Natural killer cell treated with Interleukin-12 subunit alpha and Interleukin-12 subunit beta and Interleukin-15 and Interleukin-18, amount 100 ng/mL, for 72 hours (primary cell): Measurements from ENCODE around the gene GANAB. TPM values are rescaled to one million over a fixed set of nuclear protein-coding genes. Genes with fewer than 3 reads are reported as not detected.
"Not testable (repeated sequence)": the region's sequence is repeated elsewhere in the genome, so short reads cannot be mapped to it uniquely, and the experiment has no call there.

ENCODE experiments used
- ATAC-seq, 2 donors: fragments of 150-1000 bp; cut with Tn5 transposase in 1 of 2; sonication (Bioruptor Pico), chemical (Tn5 transposase) in 1 of 2; 2 replicates each; pipeline ENCODE4 v1.10.0; 2021
- DNase-seq: peaks from one replicate; pipeline ENCODE4 v3.0.0; 2022; ENCODE audit warnings: low spot score
- H3K27ac Mint-ChIP-seq, 2 donors: 1 replicate in 1 of 2; 2 replicates in 1 of 2; pipeline ENCODE4 v1.8.0; 2022; ENCODE audit warnings: mixed read lengths in 2 of 2, mild to moderate bottlenecking in 1 of 2, moderate library complexity in 1 of 2
- H3K27me3 Mint-ChIP-seq, 2 donors: 1 replicate in 1 of 2; 2 replicates in 1 of 2; pipeline ENCODE4 v1.8.0; 2022; ENCODE audit warnings: mixed read lengths in 2 of 2
- H3K36me3 Mint-ChIP-seq: one replicate; pipeline ENCODE4 v1.8.0; 2022; ENCODE audit warnings: mixed read lengths
- H3K4me1 Mint-ChIP-seq, 2 donors: 1 replicate in 1 of 2; 2 replicates in 1 of 2; pipeline ENCODE4 v1.8.0; 2022; ENCODE audit warnings: low read depth in 2 of 2, mixed read lengths in 2 of 2, mild to moderate bottlenecking in 1 of 2
- H3K4me3 Mint-ChIP-seq: one replicate; pipeline ENCODE4 v1.8.0; 2022; ENCODE audit warnings: mixed read lengths
- H3K9me3 Mint-ChIP-seq: 2 replicates; pipeline ENCODE4 v1.8.0; 2022; ENCODE audit warnings: mixed read lengths
- total RNA-seq, 2 donors: library from RNA; stranded (reverse); gene quantifications; one replicate each; pipeline ENCODE4 v1.2.3, GENCODE V29; 2022

GANAB gene
- total RNA-seq, 2 donors from 2014 or later = 269 to 297 TPM

DNA sequence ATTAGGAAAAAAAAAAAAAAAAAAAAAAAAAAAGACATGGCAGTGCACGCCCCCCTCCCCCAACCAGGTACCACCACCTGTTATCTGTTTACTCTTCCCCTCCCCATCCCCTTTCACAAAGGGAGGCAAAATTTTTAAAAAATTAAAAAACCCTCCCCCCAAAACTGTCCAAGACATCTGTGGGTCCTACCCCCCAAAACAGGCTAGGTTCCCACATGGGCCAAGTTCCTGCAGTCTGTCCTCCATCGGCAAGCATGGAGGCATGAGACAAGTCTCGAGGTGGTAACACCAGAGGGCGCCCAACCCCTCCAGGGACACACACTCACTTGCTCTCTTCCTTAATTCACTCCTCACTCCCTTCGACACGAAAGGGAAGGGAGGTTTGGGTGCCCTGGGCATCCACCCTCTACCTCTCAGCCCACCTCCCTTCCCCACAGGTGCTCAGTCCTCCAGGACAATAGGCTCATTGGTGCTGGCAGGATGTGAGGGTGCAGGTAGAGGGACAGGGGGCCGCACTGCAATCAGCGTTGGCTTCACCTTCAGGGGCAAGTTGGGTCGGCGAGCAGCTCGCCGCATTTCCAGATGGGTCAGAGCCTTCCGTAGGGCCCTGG lies 52.9 kb downstream of the GANAB start:
- ATAC-seq (no peak), DNase-seq (peak; percentile 73)
- Mint-ChIP-seq H3K27me3 (no peaks in the 10 kb centered on the region), H3K27ac (peak overlapping the region; percentile 94 to 96), H3K9me3 (no peaks in the 10 kb centered on the region), H3K4me3 (peak overlapping the region; percentile 77), H3K36me3 (peaks cover 27% of the 10 kb centered on the region), H3K4me1 (peaks cover 36 to 59% of the 10 kb centered on the region in 2 donors)

DNA sequence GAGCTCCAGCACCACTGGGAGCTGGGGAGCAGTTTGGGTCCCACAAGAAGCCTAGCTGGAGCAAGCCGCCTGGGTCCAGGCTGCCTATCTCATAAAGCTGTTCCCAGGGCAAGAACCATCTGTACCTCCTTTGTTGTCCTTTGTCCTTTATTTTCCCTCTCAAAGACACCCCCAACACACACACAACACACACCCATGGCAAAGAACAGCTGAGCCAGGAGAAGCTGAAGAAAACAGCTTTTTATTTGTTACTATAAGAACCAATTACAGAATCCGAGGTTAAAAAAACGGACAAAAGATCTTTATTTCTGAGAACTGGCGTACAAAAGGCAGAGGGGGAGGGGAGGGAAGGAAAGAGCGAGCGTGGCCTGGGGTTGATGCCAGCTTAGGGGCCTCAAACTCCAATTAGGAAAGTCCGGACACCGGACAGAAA lies 53.4 kb downstream of the GANAB start:
- Mint-ChIP-seq H3K9me3 (no peaks in the 10 kb centered on the region), H3K4me1 (peaks cover 30 to 53% of the 10 kb centered on the region in 2 donors), H3K27me3 (no peaks in the 10 kb centered on the region), H3K36me3 (peaks cover 23% of the 10 kb centered on the region), H3K4me3 (peak overlapping the region; percentile 98), H3K27ac (peak overlapping the region; percentile 94 to 96)
- no peak for DNase-seq
- ATAC-seq = no peak

DNA sequence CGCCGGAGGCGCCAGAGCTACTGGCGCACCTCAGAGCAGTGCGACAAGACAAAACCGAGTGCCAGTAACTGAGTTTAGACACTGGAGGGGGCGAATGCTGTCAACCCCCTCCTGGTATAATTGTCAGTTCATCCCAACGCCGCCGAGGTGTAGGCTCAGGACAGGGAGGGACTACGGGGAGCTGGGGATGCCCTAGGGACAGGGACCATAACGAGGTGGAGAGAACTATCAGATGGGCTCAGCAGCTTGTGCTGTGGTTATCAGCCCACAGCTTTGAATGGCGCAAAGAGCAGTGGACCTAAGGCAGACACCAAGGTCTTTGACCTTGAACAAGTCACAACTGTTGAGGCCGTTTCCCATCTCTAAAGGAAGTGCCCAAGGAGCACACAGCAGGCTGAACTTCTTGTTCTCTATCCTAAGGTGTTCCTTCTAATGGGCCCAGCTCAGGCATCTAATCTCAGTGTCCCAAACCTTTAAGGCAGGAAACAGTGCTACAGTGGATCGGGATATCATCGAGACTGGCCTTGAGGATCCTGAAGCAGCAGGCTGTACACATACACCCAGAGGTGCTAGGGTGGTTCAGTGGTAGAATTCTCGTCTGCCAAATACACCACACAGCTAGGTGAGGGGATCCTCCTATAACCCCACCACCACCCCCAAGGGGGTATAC lies 54.1 kb downstream of the GANAB start:
- Mint-ChIP-seq H3K27me3 (no peaks in the 10 kb centered on the region), H3K4me1 (peaks cover 24 to 46% of the 10 kb centered on the region in 2 donors), H3K9me3 (no peaks in the 10 kb centered on the region), H3K36me3 (peaks cover 16% of the 10 kb centered on the region), H3K4me3 (peak overlapping the region; percentile 98), H3K27ac (peak overlapping the region; percentile 94 to 96)
- DNase-seq (no peak), ATAC-seq (no peak)

DNA sequence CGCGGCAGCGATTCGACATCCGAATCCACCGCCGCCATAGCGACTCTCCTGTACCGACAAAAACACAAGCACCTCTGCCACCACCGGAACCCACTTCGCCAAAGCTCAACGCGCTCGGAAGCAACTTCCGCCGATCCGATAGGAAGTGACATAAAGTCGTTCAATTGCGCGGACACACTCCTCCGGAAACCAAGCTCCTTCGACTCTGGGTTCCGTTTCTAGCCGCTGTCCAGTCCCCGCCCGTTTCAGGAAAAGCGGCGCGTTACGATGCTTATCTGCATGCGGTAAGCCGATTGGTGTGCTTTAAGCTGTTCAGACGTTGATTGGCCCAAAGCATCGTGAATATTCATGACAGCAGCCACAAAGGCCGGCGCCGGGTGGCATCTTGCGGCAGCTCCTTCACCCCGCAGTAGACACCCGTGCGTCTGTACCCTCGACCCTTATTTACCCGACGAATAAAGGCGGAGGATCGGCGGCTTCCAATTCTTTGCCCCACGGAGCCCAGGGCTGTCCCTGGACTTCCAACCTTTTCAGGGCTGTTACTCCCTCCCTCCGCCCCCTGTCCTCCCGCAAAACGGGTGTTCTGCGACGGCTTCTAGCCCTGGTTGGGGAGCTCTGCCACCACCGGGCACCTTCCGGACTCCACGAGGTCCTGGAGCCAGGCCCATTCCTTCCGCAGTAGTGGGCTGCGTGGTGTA lies 54.8 kb downstream of the GANAB start, which contains the start of gene TUT1:
TUT1 (minus strand) TSS at position 76 of the 698 bp plus-strand sequence; CDS start at position 38, 38 bp downstream.
- ATAC-seq = peak; percentile 96
- DNase-seq = peak; percentile 97
- Mint-ChIP-seq H3K4me3 (peak within 1 kb of the TSS; percentile 98), H3K4me1 (peaks cover 21 to 42% of the 10 kb centered on the region in 2 donors), H3K9me3 (no peaks in the 10 kb centered on the region), H3K27me3 (no peaks in the 10 kb centered on the region), H3K36me3 (peaks cover 13% of the 10 kb centered on the region), H3K27ac (peak within 1 kb of the TSS; percentile 94 to 96)

DNA sequence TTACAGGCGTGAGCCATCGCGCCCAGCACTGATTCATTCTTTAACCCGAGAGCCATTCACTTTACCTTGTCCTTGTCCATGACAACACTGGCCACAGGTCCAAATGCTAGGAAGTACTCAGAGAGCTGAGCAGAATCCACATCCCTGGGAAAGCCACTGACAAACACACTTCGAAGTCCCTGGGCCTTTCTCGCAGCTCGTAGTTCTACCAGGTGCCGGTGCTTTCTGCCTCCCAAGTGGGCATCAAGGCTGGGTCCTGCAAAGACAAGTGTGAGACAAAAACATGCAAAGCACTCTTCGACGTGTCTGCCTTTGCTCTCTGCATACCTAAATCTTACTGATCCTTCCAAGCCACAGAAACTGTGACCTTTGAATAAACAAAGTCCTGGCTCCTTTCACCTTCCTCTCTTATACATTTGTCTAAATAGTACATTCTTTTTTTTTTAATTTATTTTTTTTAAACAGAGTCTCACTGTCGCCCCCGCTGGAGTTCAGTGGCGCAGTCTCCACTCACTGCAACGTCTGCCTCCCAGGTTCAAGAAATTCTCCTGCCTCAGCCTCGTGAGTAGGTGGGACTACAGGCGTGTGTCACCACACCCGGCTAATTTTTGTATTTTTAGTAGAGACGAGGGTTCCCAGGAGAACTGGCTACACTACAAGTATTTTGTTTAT lies 57.3 kb downstream of the GANAB start:
- Mint-ChIP-seq H3K4me1 (peaks cover 21 to 35% of the 10 kb centered on the region in 2 donors), H3K9me3 (no peaks in the 10 kb centered on the region), H3K4me3 (peak overlapping the region; percentile 98), H3K27ac (peak overlapping the region in 1 of 2 donors; percentile 94), H3K36me3 (peaks cover 7% of the 10 kb centered on the region), H3K27me3 (no peaks in the 10 kb centered on the region)
- DNase-seq (no peak), ATAC-seq (no peak)

DNA sequence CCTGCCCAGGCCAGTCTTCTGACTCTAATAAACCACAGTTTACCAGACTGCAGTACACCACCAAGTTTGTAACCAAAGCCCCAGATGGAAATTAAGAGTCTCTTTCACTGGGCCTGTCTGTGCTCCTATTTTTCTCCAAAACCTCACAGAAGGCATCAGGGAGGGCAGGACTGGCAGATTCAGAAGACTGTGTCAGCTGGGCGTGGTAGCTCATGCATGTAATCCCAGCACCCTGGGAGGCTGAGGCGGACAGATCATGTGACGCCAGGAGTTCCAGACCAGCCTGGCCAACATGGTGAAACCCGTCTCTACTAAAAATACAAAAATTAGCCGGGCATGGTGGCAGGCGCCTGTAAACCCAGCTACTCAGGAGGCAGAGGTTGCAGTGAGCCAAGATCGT lies 61.1 kb downstream of the GANAB start:
- DNase-seq, H3K4me1 Mint-ChIP-seq, H3K36me3 Mint-ChIP-seq, H3K27ac Mint-ChIP-seq, ATAC-seq, H3K9me3 Mint-ChIP-seq, H3K4me3 Mint-ChIP-seq, H3K27me3 Mint-ChIP-seq: not testable (repeated sequence)

DNA sequence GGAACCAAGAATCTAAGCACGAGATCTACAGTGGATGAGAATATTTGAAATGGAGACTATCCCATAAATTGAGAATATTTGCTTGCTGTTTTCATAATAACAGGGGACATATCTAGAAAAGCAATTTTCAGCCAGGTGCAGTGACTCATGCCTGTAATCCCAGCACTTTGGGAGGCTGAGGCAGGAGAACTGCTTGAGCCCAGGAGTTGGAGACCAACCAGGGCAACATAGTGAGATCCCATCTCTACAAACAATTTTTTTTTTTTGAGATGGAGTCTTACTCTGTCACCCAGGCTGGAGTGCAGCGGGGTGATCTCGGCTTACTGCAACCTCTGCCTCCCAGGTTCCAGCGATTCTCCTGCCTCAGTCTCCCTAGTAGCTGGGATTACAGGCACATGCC lies 64.7 kb downstream of the GANAB start:
- H3K4me3 Mint-ChIP-seq, H3K27ac Mint-ChIP-seq, H3K9me3 Mint-ChIP-seq, DNase-seq, H3K27me3 Mint-ChIP-seq, ATAC-seq, H3K4me1 Mint-ChIP-seq: not testable (repeated sequence)
- peaks cover 12% of the 10 kb centered on the region for H3K36me3 Mint-ChIP-seq

DNA sequence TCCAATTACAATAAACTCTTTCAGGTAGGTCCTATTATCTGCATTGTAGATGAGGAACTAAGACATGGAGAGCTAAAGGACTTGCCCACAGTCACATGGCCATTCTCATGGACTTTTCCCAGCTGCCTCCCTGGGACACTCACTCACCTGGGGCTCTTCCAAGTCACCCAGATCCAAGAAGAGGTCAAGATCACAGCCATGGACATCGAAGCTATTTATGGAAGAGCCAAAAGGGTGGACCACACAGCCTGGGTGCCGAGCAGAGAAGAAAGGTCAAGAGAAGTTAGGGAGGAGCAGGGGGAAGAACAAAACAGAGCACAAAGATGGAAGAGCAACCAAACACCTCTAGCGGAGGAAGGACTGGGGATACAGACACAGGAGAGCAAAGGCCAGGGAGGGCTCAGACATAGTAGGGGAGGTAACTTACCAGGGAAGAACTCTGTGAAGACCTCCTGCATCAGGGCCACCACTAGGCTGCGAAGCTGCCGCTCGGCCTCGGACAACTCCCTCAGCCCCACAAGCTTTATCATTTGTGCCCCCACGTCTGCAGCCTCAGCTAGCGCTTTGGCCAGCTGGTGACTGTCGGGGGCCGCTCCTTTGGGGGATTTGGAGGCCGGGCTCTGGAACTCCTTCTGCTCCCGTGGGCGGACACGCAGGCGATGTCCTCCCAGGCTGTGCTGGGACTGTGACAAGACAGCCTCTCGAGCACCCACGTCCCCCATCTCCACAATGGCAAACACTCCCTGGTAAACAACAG lies 65.3 kb downstream of the GANAB start:
- DNase-seq (no peak), ATAC-seq (no peak)
- H3K4me1 Mint-ChIP-seq = no peaks in the 10 kb centered on the region
- peaks cover 12% of the 10 kb centered on the region for H3K36me3 Mint-ChIP-seq
- H3K27ac Mint-ChIP-seq = no peak overlapping the region
- H3K27me3 Mint-ChIP-seq = no peaks in the 10 kb centered on the region
- H3K4me3 Mint-ChIP-seq = no peak overlapping the region
- H3K9me3 Mint-ChIP-seq = no peaks in the 10 kb centered on the region

DNA sequence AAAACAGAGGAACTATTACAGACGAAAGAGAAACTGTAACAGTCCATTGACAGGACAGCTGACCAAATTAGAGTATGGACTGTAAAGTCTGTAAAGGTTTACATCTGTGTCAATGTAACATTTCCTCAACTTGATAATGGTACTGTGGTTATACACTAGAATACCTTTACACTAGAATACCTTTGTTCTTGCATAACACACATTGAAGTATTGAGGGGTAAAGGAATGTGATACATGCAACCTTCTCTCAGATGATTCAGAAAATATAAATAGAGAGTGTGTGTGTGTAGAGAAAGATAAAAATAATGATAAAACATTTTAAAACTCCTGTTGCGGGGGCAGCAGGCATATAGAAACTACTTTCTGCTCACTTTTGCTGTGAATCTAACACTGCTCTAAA lies 67.2 kb downstream of the GANAB start:
- DNase-seq (no peak), ATAC-seq (no peak)
- no peak overlapping the region for H3K4me3 Mint-ChIP-seq
- peaks cover 12% of the 10 kb centered on the region for H3K36me3 Mint-ChIP-seq
- H3K27ac Mint-ChIP-seq = no peak overlapping the region
- H3K4me1 Mint-ChIP-seq = peaks cover 7 to 11% of the 10 kb centered on the region in 2 donors
- H3K9me3 Mint-ChIP-seq = no peaks in the 10 kb centered on the region
- no peaks in the 10 kb centered on the region for H3K27me3 Mint-ChIP-seq

DNA sequence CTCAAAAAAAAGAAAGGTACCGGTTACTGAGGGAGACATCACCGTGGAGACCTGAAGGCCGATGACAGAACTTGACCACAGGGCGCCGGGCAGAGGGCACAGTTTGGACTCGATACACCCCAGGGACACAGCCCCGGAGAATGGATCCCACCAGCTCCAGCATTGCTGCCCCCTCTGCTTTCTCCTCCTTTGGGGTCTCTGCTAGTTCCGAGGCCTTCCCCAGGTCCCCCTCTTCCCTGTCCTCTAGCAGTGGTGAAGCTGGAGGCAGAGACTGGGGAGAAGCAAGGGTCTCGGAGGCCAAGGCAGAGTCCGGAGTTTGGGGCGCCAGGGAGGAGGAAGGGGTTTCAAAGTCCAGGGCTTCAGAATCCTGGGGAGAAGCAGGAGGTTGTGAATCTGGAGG lies 67.9 kb downstream of the GANAB start:
- Mint-ChIP-seq H3K27ac (no peak overlapping the region), H3K9me3 (no peaks in the 10 kb centered on the region), H3K4me1 (peaks cover 9 to 16% of the 10 kb centered on the region in 2 donors)

DNA sequence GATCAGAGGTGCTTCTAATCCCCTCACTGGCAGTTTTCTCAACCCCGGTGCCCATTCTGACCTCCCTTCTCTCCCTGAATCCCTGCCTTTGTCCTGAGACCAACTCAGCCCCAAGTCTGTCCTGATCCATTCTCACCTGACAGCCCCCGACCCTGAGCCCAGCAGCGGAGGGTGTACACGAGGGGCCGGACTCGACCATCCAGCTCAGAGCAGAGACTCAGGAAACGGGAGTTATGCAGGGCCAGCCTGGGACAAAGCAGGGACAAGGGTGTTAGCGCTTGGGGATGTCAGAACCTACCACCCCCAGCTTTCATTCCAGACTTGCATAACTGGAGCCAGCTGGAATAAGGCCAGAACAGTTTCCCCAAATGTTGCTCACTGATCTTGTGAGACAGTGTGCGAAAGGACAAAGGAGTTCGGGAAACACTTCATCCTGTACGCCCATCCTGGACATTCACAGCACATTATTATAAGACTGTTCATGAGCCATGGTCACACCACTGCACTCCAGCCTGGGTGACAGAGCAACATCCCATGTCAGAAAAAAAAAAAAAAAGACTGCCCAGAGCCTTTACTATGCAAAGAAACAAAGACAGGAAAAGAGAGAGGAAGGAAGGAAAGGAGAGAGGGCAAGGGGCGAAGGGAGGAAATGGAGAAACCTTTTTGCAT lies 69.2 kb downstream of the GANAB start:
- Mint-ChIP-seq H3K27ac (peak overlapping the region in 1 of 2 donors; percentile 81), H3K36me3 (peaks cover 26% of the 10 kb centered on the region)

More for the DNA sequence above, 67.9 kb downstream of the GANAB start:
- DNase-seq = no peak
- H3K4me3 Mint-ChIP-seq = no peak overlapping the region
- ATAC-seq = no peak
- peaks cover 13% of the 10 kb centered on the region for H3K36me3 Mint-ChIP-seq
- H3K27me3 Mint-ChIP-seq = no peaks in the 10 kb centered on the region

DNA sequence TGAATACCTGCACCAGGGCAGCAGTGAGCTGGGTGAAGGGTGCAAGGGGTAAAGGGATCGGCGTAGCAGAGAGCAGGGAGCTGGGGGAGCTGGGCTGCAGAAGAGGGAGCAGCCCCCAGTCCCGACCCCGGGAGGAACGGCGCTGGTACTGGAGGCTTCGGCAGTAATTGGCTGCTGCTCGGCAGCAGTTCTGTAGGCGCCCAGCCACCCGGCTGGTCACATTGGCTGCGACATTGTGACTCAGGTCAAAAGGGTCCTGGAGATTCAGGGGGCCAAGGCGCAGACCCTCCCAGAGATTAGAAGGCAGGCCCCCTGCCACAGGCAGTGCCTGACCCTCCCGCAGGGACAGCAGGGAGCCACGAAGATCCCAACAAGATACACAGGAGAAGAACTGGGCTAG lies 70.6 kb downstream of the GANAB start:
- ATAC-seq (no peak), DNase-seq (no peak)
- Mint-ChIP-seq H3K27me3 (no peaks in the 10 kb centered on the region), H3K27ac (peak overlapping the region; percentile 97 to 98), H3K4me3 (peak overlapping the region; percentile 97), H3K4me1 (peaks cover 36 to 42% of the 10 kb centered on the region in 2 donors), H3K36me3 (peaks cover 35% of the 10 kb centered on the region), H3K9me3 (no peaks in the 10 kb centered on the region)

More for the DNA sequence above, 69.2 kb downstream of the GANAB start:
- Mint-ChIP-seq H3K27me3 (no peaks in the 10 kb centered on the region), H3K9me3 (no peaks in the 10 kb centered on the region), H3K4me3 (no peak overlapping the region), H3K4me1 (peaks cover 23 to 29% of the 10 kb centered on the region in 2 donors)
- no peak for DNase-seq
- no peak for ATAC-seq
